ENCODE measurements around the gene ADIPOR2. TPM values are rescaled to one million over a fixed set of nuclear protein-coding genes. Genes with fewer than 3 reads are reported as not detected.
A peak's percentile ranks its signal among the peaks of the same experiment; 100 is the strongest.

The ADIPOR2 gene, protein sequence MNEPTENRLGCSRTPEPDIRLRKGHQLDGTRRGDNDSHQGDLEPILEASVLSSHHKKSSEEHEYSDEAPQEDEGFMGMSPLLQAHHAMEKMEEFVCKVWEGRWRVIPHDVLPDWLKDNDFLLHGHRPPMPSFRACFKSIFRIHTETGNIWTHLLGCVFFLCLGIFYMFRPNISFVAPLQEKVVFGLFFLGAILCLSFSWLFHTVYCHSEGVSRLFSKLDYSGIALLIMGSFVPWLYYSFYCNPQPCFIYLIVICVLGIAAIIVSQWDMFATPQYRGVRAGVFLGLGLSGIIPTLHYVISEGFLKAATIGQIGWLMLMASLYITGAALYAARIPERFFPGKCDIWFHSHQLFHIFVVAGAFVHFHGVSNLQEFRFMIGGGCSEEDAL
- total RNA-seq, result 10 to 100 TPM; 43.8 to 47.3 TPM

DNA sequence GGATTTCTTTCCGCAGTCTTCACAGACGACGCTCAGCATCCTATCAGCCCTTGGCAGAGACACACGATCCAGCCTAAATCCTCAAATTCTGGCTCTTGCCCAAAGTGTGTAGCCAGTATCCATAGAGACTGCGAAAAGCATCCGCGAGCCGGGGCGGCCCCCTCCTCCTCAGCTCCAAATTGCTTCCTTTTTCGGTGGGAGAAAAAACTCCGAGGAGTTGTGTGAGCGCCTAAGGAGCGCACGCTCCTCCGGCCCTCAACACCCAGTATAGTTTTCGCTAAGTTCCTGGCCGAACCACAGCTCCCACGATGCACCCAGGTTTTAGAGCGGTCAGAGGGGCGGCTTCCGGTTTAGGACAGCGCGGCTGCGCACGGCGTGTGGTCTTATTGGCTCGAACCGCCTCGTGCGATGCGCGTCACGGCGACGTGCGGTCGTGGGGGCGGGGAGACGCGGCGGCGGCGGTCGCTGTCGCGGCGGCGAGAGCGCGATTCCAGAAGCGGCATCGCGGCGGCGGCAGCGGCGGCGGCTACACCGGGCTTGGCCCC is at the start of gene ADIPOR2:
Gene ADIPOR2 (plus strand): TSS at position 493 of the 545 bp plus-strand sequence. CDS start 63,274 bp downstream, outside the sequence.
- Mint-ChIP-seq H3K36me3 (no peaks in the 10 kb centered on the region), H3K27me3 (no peaks in the 10 kb centered on the region), H3K4me1 (ENCODE audit: low read depth) (peaks cover 39% of the 10 kb centered on the region), H3K9me3 (no peaks in the 10 kb centered on the region), H3K27ac (peak within 1 kb of the TSS; percentile 99), H3K4me3 (peak within 1 kb of the TSS; percentile 93)
- ChIA-PET POLR2A (interaction anchor here (1.3 to 2.1 kb wide), 2 partner anchors 29 to 89 kb away, joined by 3 to 14 read pairs; no protein-coding TSS in a partner anchor), CTCF (interaction anchor here (0.9 to 3.4 kb wide), 6 partner anchors 30 to 249 kb away, joined by 4 to 11 read pairs (median 5); no protein-coding TSS in a partner anchor)
- intact Hi-C loops (cut with micrococcal nuclease), result loop anchor here (1.0 to 5.0 kb wide), 2 partner anchors 28 to 38 kb away; no protein-coding TSS in a partner anchor
- DNase-seq, result peak; percentile 96

DNA sequence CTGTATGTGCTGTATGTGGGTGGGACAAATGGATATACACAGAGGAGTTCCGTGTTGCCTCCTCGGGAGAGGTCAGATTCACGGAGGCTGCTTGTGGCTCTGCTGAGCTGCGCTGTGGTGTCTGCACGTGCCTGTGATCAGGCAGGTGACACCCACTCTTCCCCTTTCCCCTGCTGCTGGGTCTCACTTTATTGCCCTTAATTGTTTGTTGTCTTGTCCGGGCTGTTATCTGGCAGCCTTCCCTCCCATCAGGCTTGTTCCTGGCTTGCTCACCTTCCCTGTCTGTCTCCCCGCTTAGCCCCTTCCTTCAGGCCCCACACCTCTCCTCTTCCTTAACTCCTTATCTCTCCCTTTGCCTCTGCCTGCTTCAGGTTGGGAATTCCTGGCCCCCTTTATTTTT is 48.4 kb upstream of the ADIPOR2 start:
- Mint-ChIP-seq H3K36me3 (no peaks in the 10 kb centered on the region), H3K27me3 (peaks cover 3% of the 10 kb centered on the region), H3K4me1 (ENCODE audit: low read depth) (no peaks in the 10 kb centered on the region), H3K4me3 (no peak overlapping the region), H3K27ac (no peak overlapping the region), H3K9me3 (no peaks in the 10 kb centered on the region)
- intact Hi-C loops (cut with micrococcal nuclease), result no loop called here
- ChIA-PET CTCF (interaction anchor here (3.3 kb wide), 1 partner anchor 8 kb away, joined by 22 read pairs; no protein-coding TSS in a partner anchor), POLR2A (no interaction called here)
- DNase-seq, result no peak

DNA sequence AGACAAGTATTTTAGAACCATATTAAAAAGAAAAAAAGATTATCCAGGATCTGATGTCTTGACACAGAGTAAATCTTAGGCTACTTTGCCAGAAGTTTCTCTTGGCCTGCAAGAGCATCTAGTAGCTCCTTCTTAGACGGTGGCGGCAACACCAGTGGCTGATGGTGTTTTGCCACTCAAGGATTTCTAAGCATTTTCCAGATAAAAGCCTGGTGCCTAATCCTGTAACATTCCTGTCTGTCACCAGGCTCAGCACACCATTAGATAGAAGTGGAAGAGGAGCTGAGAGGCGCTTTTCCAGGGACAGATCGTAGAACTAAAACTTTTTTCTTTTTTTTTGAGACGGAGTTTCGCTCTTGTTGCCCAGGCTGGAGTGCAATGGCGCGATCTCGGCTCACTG is 47.8 kb upstream of the ADIPOR2 start:
- Mint-ChIP-seq H3K4me3 (no peak overlapping the region), H3K9me3 (no peaks in the 10 kb centered on the region), H3K27ac (no peak overlapping the region), H3K4me1 (ENCODE audit: low read depth) (no peaks in the 10 kb centered on the region), H3K36me3 (no peaks in the 10 kb centered on the region), H3K27me3 (peaks cover 3% of the 10 kb centered on the region)
- POLR2A ChIA-PET, result no interaction called here
- DNase-seq, result no peak
- CTCF ChIA-PET, result interaction anchor here (0.6 to 3.3 kb wide), 3 partner anchors 9 to 13 kb away, joined by 3 to 22 read pairs (median 3); no protein-coding TSS in a partner anchor
- intact Hi-C loops (cut with micrococcal nuclease), result no loop called here

DNA sequence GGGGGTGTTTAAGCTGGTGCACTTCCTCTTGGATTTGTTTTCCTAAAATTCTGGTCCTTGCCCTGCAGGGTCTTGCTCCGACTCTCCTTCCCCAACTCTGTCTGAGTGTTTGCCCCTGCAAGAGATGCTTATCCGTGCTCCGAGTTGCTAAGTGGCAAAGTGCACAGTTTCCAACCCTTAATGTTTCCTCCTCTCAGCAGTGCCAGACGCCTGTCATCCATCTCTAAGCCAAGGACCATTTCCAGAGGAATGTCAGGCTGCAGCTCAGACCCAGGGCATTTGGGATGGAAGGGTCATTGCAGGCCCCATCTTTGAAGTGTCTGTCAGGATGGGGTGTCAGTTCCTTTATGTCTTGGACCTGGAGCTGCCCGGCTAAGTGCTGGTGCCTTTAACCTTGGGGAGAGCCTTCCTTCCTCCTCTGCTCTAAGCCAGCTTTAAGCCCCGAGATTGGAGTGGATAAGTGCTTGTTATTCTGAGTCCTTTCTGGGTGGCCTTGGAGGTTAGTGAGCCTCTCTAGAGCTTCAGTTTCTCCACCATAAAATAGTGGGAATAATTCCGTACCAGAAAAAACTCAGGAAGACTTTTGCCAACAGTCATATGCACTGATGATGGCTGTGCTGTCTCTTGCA is 46.9 kb upstream of the ADIPOR2 start:
- H3K4me1 Mint-ChIP-seq (ENCODE audit: low read depth), result no peaks in the 10 kb centered on the region
- H3K36me3 Mint-ChIP-seq, result no peaks in the 10 kb centered on the region
- no peak overlapping the region for H3K27ac Mint-ChIP-seq
- CTCF ChIA-PET, result interaction anchor here (1.2 to 19.1 kb wide), 5 partner anchors 9 to 296 kb away, joined by 3 to 498 read pairs (median 8); no protein-coding TSS in a partner anchor
- H3K4me3 Mint-ChIP-seq, result no peak overlapping the region
- no peaks in the 10 kb centered on the region for H3K9me3 Mint-ChIP-seq
- POLR2A ChIA-PET, result interaction anchor here (0.6 kb wide), 1 partner anchor 49 kb away, joined by 5 read pairs; no protein-coding TSS in a partner anchor
- intact Hi-C loops (cut with micrococcal nuclease), result no loop called here
- H3K27me3 Mint-ChIP-seq, result peaks cover 6% of the 10 kb centered on the region
- no peak for DNase-seq

DNA sequence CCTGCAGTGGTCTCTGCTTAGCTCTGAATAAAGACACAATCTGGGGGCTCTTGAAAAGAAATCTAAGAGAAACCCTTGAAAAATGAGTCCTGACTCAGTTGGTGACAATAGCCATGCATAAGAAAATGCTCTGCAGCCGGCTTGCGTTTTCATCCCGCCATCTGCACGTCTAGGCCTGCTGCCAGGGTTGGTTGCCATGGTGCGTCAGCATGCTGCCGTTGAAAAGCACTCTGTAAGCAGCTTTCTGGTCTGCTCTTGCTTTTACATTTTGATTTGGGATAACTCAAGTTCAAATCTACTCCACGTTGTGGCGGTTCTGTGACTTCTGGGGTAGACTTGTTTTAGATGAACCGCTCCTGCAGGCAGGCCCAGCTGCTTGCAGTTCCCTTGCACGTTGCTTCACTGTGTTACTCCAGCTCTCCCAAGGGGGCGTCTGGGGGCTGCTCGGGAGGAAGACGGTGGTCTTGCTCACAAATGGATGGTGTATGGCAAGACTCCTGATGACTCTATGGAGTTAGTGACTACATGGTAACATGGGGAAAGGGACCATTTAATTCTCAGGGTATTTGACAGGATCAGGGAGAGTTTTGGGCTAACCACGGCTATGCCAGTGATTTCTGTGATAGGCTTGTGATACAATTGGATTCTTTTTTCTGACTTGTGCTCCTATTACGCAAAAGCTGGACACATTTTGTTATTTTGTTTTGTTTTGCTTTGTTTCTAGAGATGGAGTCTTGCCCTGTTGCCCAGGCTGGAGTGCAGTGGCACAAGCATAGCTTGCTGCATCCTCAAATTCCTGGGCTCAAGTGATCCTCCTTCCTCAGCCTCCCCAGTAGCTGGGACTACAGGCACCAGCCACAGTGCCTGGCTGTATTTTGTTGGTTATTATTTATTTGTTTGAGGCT is 46.1 kb upstream of the ADIPOR2 start:
- no peaks in the 10 kb centered on the region for H3K36me3 Mint-ChIP-seq
- intact Hi-C loops (cut with micrococcal nuclease), result no loop called here
- no peaks in the 10 kb centered on the region for H3K4me1 Mint-ChIP-seq (ENCODE audit: low read depth)
- H3K4me3 Mint-ChIP-seq, result no peak overlapping the region
- ChIA-PET CTCF (interaction anchor here (1.2 to 19.1 kb wide), 5 partner anchors 8 to 295 kb away, joined by 3 to 498 read pairs (median 8); no protein-coding TSS in a partner anchor), POLR2A (interaction anchor here (0.6 kb wide), 1 partner anchor 48 kb away, joined by 5 read pairs; no protein-coding TSS in a partner anchor)
- H3K27me3 Mint-ChIP-seq, result peaks cover 6% of the 10 kb centered on the region
- no peaks in the 10 kb centered on the region for H3K9me3 Mint-ChIP-seq
- no peak for DNase-seq
- H3K27ac Mint-ChIP-seq, result no peak overlapping the region

DNA sequence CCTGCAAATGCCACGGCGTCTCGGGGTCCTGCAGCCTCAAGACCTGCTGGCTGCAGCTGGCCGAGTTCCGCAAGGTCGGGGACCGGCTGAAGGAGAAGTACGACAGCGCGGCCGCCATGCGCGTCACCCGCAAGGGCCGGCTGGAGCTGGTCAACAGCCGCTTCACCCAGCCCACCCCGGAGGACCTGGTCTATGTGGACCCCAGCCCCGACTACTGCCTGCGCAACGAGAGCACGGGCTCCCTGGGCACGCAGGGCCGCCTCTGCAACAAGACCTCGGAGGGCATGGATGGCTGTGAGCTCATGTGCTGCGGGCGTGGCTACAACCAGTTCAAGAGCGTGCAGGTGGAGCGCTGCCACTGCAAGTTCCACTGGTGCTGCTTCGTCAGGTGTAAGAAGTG is 45.1 kb upstream of the ADIPOR2 start:
- Mint-ChIP-seq H3K9me3 (no peaks in the 10 kb centered on the region), H3K27ac (no peak overlapping the region), H3K36me3 (no peaks in the 10 kb centered on the region), H3K4me3 (no peak overlapping the region), H3K4me1 (ENCODE audit: low read depth) (no peaks in the 10 kb centered on the region), H3K27me3 (peaks cover 8% of the 10 kb centered on the region)
- ChIA-PET CTCF (interaction anchor here (3.3 to 19.1 kb wide), 2 partner anchors 11 to 147 kb away, joined by 22 to 498 read pairs; no protein-coding TSS in a partner anchor), POLR2A (no interaction called here)
- intact Hi-C loops (cut with micrococcal nuclease), result no loop called here
- no peak for DNase-seq

DNA sequence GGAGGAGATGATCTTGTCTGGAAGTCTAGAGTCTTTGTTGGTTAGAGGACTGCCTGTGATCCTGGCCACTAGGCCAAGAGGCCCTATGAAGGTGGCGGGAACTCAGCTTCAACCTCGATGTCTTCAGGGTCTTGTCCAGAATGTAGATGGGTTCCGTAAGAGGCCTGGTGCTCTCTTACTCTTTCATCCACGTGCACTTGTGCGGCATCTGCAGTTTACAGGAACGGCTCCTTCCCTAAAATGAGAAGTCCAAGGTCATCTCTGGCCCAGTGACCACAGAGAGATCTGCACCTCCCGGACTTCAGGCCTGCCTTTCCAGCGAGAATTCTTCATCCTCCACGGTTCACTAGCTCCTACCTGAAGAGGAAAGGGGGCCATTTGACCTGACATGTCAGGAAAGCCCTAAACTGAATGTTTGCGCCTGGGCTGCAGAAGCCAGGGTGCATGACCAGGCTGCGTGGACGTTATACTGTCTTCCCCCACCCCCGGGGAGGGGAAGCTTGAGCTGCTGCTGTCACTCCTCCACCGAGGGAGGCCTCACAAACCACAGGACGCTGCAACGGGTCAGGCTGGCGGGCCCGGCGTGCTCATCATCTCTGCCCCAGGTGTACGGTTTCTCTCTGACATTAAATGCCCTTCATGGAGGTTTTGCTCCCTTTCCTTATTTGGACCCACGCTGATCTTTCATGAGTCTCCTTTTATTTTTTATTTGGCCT is 44.1 kb upstream of the ADIPOR2 start:
- H3K27me3 Mint-ChIP-seq, result peaks cover 11% of the 10 kb centered on the region
- POLR2A ChIA-PET, result no interaction called here
- H3K4me3 Mint-ChIP-seq, result no peak overlapping the region
- DNase-seq, result no peak
- intact Hi-C loops (cut with micrococcal nuclease), result no loop called here
- CTCF ChIA-PET, result interaction anchor here (19.1 kb wide), 1 partner anchor 146 kb away, joined by 498 read pairs; no protein-coding TSS in a partner anchor
- no peaks in the 10 kb centered on the region for H3K9me3 Mint-ChIP-seq
- no peaks in the 10 kb centered on the region for H3K36me3 Mint-ChIP-seq
- H3K27ac Mint-ChIP-seq, result no peak overlapping the region
- H3K4me1 Mint-ChIP-seq (ENCODE audit: low read depth), result no peaks in the 10 kb centered on the region

DNA sequence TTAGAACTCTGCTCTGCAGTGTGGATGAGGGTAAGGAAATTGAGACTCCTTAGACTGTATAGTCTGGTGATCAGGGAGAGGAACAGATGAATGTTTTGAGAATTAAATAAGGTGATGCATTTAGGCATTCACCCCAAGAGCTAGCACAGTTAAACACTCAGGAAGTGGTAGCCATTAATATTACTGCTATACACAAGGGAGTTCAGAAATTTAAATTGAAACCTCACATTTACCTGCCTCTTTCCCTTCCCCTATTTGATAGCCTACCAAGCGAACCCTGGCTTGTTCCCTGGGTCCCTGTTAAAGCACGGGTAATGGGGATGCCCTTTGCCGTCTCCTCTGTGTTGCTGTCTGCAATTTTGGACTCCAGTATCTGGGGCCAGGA is 43.6 kb upstream of the ADIPOR2 start:
- Mint-ChIP-seq H3K27ac (no peak overlapping the region), H3K27me3 (peaks cover 11% of the 10 kb centered on the region), H3K36me3 (no peaks in the 10 kb centered on the region), H3K4me1 (ENCODE audit: low read depth) (no peaks in the 10 kb centered on the region), H3K9me3 (no peaks in the 10 kb centered on the region), H3K4me3 (no peak overlapping the region)
- ChIA-PET POLR2A (no interaction called here), CTCF (interaction anchor here (3.3 to 19.1 kb wide), 3 partner anchors 12 to 293 kb away, joined by 21 to 498 read pairs (median 27); no protein-coding TSS in a partner anchor)
- intact Hi-C loops (cut with micrococcal nuclease), result no loop called here
- DNase-seq, result no peak

DNA sequence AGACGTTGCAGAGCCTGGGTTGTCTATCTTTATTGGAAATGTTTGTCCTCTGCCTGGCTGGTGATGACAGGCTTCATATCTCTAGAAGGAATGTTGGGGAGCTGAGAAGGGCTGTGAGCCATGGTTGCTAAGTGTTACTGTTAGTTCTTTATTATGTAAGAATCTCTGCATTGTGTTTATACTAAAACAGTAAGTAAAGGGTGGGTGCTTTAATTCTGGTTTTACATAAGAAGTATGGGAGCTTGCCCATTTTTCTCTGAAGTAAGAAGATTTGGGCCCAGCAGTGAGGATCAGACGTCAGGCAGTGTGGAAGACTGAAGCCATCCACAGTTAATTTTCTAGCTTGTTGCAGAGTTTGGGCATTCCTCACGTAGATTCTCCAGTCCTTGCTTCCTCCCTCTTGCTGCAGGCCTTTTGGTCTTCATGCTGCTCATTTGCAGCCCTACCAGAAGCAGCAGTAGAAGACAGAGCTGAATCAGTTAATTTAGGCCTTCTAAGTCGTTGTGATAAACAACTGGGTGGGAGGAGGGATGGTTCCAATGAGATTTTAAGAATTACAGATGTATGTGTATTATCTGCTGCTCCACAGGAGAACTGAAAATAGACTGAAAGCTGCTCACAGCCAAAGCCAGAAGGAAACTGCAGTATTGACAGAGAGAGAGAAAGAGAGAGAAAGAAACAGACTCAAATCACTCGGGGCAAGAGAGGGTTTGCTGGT is 40.5 kb upstream of the ADIPOR2 start:
- Mint-ChIP-seq H3K4me1 (ENCODE audit: low read depth) (no peaks in the 10 kb centered on the region), H3K36me3 (no peaks in the 10 kb centered on the region), H3K9me3 (no peaks in the 10 kb centered on the region), H3K27me3 (peaks cover 10% of the 10 kb centered on the region), H3K4me3 (no peak overlapping the region), H3K27ac (no peak overlapping the region)
- POLR2A ChIA-PET, result no interaction called here
- no peak for DNase-seq
- intact Hi-C loops (cut with micrococcal nuclease), result loop anchor here (5.0 kb wide), 1 partner anchor 42 kb away; the partner anchor contains the start of gene ADIPOR2
- CTCF ChIA-PET, result interaction anchor here (1.1 to 19.1 kb wide), 7 partner anchors 10 to 289 kb away, joined by 3 to 498 read pairs (median 7); no protein-coding TSS in a partner anchor

DNA sequence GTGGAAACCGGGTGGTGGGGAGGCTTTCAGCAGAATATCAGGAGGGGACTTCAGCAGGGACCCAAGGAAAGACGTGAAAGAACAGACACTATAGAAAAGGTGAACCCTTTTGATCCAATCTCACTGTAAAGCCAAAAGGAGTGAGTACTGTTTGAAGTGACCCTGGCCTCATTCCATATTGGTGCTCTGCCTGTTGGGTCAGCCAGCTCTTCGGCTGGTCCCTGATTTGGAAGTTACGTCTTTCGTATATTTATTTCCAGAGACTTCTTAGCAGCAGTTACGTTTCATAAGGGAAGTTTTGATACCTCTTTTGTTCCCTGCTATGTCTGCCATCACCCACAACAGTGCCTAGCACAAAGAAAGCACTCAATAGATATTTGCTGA is 39.9 kb upstream of the ADIPOR2 start:
- H3K27me3 Mint-ChIP-seq, result peaks cover 10% of the 10 kb centered on the region
- H3K4me3 Mint-ChIP-seq, result no peak overlapping the region
- ChIA-PET POLR2A (no interaction called here), CTCF (interaction anchor here (1.1 to 19.1 kb wide), 4 partner anchors 26 to 289 kb away, joined by 3 to 498 read pairs (median 16); no protein-coding TSS in a partner anchor)
- no peaks in the 10 kb centered on the region for H3K4me1 Mint-ChIP-seq (ENCODE audit: low read depth)
- no peaks in the 10 kb centered on the region for H3K36me3 Mint-ChIP-seq
- H3K9me3 Mint-ChIP-seq, result no peaks in the 10 kb centered on the region
- intact Hi-C loops (cut with micrococcal nuclease), result loop anchor here (5.0 kb wide), 1 partner anchor 41 kb away; the partner anchor contains the start of gene ADIPOR2
- no peak overlapping the region for H3K27ac Mint-ChIP-seq
- DNase-seq, result no peak

All from activated CD4-positive, alpha-beta memory T cell treated with anti-CD3 and anti-CD28 coated beads for 36 hours (primary cell).